H9 (cell line): ENCODE results near the gene SH3BP1. TPM values are rescaled to one million over a fixed set of nuclear protein-coding genes. Genes with fewer than 3 reads are reported as not detected.
"Not testable (repeated sequence)": the region's sequence is repeated elsewhere in the genome, so short reads cannot be mapped to it uniquely, and the experiment has no call there.

ENCODE experiments used
- DNase-seq: peaks from one replicate; pipeline ENCODE4 v3.0.0-alpha.2; 2017
- H2AFZ ChIP-seq: one replicate; pipeline ENCODE4 v1.6.1; 2013; ENCODE audit warnings: mild to moderate bottlenecking, low read length, control low read depth, moderate library complexity
- H2AK5ac ChIP-seq: 2 replicates; pipeline ENCODE4 v1.6.1; 2013; ENCODE audit warnings: low read length, control low read depth, mixed read lengths; ENCODE audit not compliant: insufficient read length
- H2BK120ac ChIP-seq: one replicate; pipeline ENCODE4 v1.6.1; 2013; ENCODE audit warnings: low read depth, mild to moderate bottlenecking, low read length, control low read depth, inconsistent platforms; ENCODE audit not compliant: poor library complexity, severe bottlenecking
- H2BK12ac ChIP-seq: 2 replicates; pipeline ENCODE4 v1.6.1; 2013; ENCODE audit warnings: low read length, control low read depth, mixed read lengths, low read depth; ENCODE audit not compliant: insufficient read length
- H2BK15ac ChIP-seq: 2 replicates; pipeline ENCODE4 v1.6.1; 2013; ENCODE audit warnings: low read depth, low read length, control low read depth
- H2BK20ac ChIP-seq: one replicate; pipeline ENCODE4 v1.6.1; 2013; ENCODE audit warnings: low read depth, mild to moderate bottlenecking, low read length, control low read depth, inconsistent platforms; ENCODE audit not compliant: poor library complexity, severe bottlenecking
- H2BK5ac ChIP-seq: 2 replicates; pipeline ENCODE4 v1.6.1; 2013; ENCODE audit warnings: low read length, control low read depth, mixed read lengths; ENCODE audit not compliant: insufficient read length
- H3K14ac ChIP-seq: 2 replicates; pipeline ENCODE4 v1.6.1; 2013; ENCODE audit warnings: low read length, control low read depth; ENCODE audit not compliant: insufficient read depth
- H3K18ac ChIP-seq: 2 replicates; pipeline ENCODE4 v1.6.1; 2013; ENCODE audit warnings: low read depth, mild to moderate bottlenecking, mixed read lengths, low read length, control low read depth; ENCODE audit not compliant: insufficient read length
- H3K23ac ChIP-seq: 2 replicates; pipeline ENCODE4 v1.6.1; 2013; ENCODE audit warnings: low read length, control low read depth, mixed read lengths, low read depth; ENCODE audit not compliant: insufficient read length
- H3K23me2 ChIP-seq: 2 replicates; pipeline ENCODE4 v1.6.1; 2013; ENCODE audit warnings: low read depth, mild to moderate bottlenecking, mixed read lengths, low read length, control low read depth; ENCODE audit not compliant: insufficient read length, poor library complexity, severe bottlenecking
- H3K27ac ChIP-seq: 2 replicates; pipeline ENCODE4 v1.5.1; 2013; ENCODE audit warnings: low read length, control low read depth, mixed read lengths, low read depth; ENCODE audit not compliant: insufficient read length
- H3K27me3 ChIP-seq: 2 replicates; pipeline ENCODE4 v1.6.1; 2013; ENCODE audit warnings: low read length, control low read depth, inconsistent platforms; ENCODE audit not compliant: insufficient read depth
- H3K4ac ChIP-seq: 2 replicates; pipeline ENCODE4 v1.6.1; 2013; ENCODE audit warnings: low read depth, mild to moderate bottlenecking, control low read depth, inconsistent platforms, low read length, moderate library complexity
- H3K4me1 ChIP-seq: 2 replicates; pipeline ENCODE4 v1.6.1; 2013; ENCODE audit warnings: low read length, control low read depth, inconsistent platforms; ENCODE audit not compliant: insufficient read depth
- H3K4me2 ChIP-seq: 2 replicates; pipeline ENCODE4 v1.6.1; 2013; ENCODE audit warnings: low read length, control low read depth, mixed read lengths; ENCODE audit not compliant: insufficient read length, insufficient read depth
- H3K56ac ChIP-seq: 2 replicates; pipeline ENCODE4 v1.6.1; 2013; ENCODE audit warnings: low read depth, mild to moderate bottlenecking, mixed read lengths, low read length, control low read depth; ENCODE audit not compliant: insufficient read length
- H3K79me1 ChIP-seq: 2 replicates; pipeline ENCODE4 v1.6.1; 2013; ENCODE audit warnings: low read depth, mild to moderate bottlenecking, moderate library complexity, low read length, control low read depth, inconsistent platforms; ENCODE audit not compliant: insufficient read depth, poor library complexity, severe bottlenecking
- H3K79me2 ChIP-seq: 2 replicates; pipeline ENCODE4 v1.6.1; 2013; ENCODE audit warnings: low read length, control low read depth, inconsistent platforms; ENCODE audit not compliant: insufficient read depth
- H3K9ac ChIP-seq: 2 replicates; pipeline ENCODE4 v1.6.1; 2013; ENCODE audit warnings: low read length, control low read depth, mixed read lengths; ENCODE audit not compliant: insufficient read length; ENCODE audit errors: extremely low read depth
- H3K9me3 ChIP-seq: one replicate; pipeline ENCODE4 v1.6.1; 2013; ENCODE audit warnings: low read depth, low read length, inconsistent platforms; ENCODE audit not compliant: control insufficient read depth
- H3T11ph ChIP-seq: one replicate; pipeline ENCODE4 v1.6.1; 2013; ENCODE audit warnings: mild to moderate bottlenecking, low read length, control low read depth, inconsistent platforms
- H4K20me1 ChIP-seq: one replicate; pipeline ENCODE4 v1.6.1; 2013; ENCODE audit not compliant: control insufficient read depth, insufficient read length, insufficient read depth
- H4K5ac ChIP-seq: 2 replicates; pipeline ENCODE4 v1.6.1; 2013; ENCODE audit warnings: low read depth, mild to moderate bottlenecking, mixed read lengths, low read length, control low read depth; ENCODE audit not compliant: insufficient read length
- H4K8ac ChIP-seq: replicated peaks from 2 replicates; pipeline ENCODE4 v1.6.1; 2013; ENCODE audit warnings: low read length, control low read depth, mixed read lengths, low read depth; ENCODE audit not compliant: insufficient read length
- H4K91ac ChIP-seq: 2 replicates; pipeline ENCODE4 v1.6.1; 2013; ENCODE audit warnings: low read depth, mild to moderate bottlenecking, moderate library complexity, mixed read lengths, low read length, control low read depth; ENCODE audit not compliant: insufficient read length
- H3K27ac Mint-ChIP-seq, 3 experiments: 2 replicates in 2 of 3; 3 replicates in 1 of 3; pipeline ENCODE4 v1.8.0; 2020 to 2021; ENCODE audit warnings: mixed read lengths in 3 of 3, mild to moderate bottlenecking in 1 of 3, moderate library complexity in 1 of 3
- H3K27me3 Mint-ChIP-seq: 2 replicates; pipeline ENCODE4 v1.8.0; 2021; ENCODE audit warnings: low read depth, mild to moderate bottlenecking, moderate library complexity, mixed read lengths
- H3K36me3 Mint-ChIP-seq, 3 experiments: 2 replicates in 2 of 3; 3 replicates in 1 of 3; pipeline ENCODE4 v1.8.0; 2020 to 2021; ENCODE audit warnings: low read depth in 3 of 3, mixed read lengths in 3 of 3; ENCODE audit not compliant: insufficient read depth in 1 of 3
- H3K4me1 Mint-ChIP-seq, 2 experiments: 2 replicates each; pipeline ENCODE4 v1.8.0; 2020; ENCODE audit warnings: mixed read lengths in 2 of 2
- H3K4me3 Mint-ChIP-seq, 2 experiments: 2 replicates in 1 of 2; 3 replicates in 1 of 2; pipeline ENCODE4 v1.8.0; 2020 to 2021; ENCODE audit warnings: mild to moderate bottlenecking in 2 of 2, mixed read lengths in 2 of 2, moderate library complexity in 1 of 2
- H3K9me3 Mint-ChIP-seq, 2 experiments: 2 replicates in 1 of 2; 3 replicates in 1 of 2; pipeline ENCODE4 v1.8.0; 2020; ENCODE audit warnings: mild to moderate bottlenecking in 2 of 2, mixed read lengths in 2 of 2, moderate library complexity in 1 of 2
- CTCF ChIP-seq: fragments of 200-600 bp; sonication (generic); conservative IDR thresholded peaks from 3 replicates; pipeline ENCODE4 v1.8.0; 2021; ENCODE audit warnings: antibody characterized with exemption, mild to moderate bottlenecking
- WGBS: extraction: QIAGEN DNeasy Blood & Tissue Kit; methylation state at CpG from one replicate; pipeline ENCODE4 v1.1.7; 2013; ENCODE audit warnings: missing lambda C conversion rate, low lambda C conversion rate, mixed read lengths; ENCODE audit not compliant: insufficient read length; ENCODE audit errors: extremely low coverage; 5-methylcytosine and 5-hydroxymethylcytosine counted together
- total RNA-seq: library from RNA; stranded (reverse); gene quantifications from 2 replicates; pipeline ENCODE4 v1.2.1, GENCODE V29; 2021

SH3BP1 gene
- total RNA-seq, 1 experiment from 2014 or later: 33.6 TPM

DNA sequence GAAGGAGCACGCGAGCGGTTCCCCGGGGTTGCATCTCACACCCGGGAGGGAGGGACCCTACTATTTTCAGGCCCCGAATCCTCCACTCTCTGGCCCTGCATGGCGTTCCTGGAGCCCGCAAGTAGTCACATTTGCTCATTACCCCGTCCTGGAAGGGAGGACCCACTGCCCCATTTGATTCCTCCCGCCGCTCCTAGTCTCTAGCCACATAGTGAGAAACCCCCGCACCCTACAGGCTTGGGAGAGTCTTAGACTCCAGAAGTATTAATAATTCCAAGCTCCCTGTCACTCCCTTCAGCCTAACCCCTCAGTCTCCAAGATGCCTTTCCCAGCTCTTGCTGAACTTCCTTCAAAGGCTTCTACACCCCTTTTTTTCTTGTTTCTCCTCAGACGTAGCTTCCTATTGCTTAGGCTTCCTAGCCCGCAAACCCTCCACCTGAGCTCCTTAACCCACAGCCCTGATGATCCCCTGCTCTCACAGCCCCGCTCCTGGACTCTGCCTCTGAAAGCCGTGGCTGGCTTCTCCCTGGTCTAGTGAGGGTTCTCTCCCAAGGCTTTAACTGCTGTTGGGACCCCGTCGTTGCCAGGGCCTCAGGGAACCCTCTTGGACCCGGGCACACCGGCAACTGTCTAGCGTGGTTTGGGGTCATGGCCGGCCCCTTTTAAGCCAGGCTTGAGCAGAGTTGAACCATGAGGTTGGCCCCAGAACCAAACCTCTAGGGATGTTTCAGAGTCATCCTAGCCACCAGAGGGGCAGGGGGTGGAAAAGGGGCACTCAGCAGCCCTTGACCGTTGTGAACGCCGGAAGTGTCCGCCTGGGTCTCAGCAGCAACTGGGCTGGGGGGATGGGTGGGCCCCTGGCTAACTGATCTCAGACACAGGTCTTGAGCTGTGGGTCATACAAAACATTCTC is 30.0 kb upstream of the SH3BP1 start:
- Histone ChIP-seq H3K27me3 (no peaks in the 10 kb centered on the region), H3K23me2 (peaks cover 10% of the 10 kb centered on the region), H2BK5ac (no peak overlapping the region), H4K20me1 (no peaks in the 10 kb centered on the region), H3K79me1 (peaks cover 3% of the 10 kb centered on the region), H3K18ac (no peak overlapping the region), H4K5ac (no peak overlapping the region), H2BK12ac (no peak overlapping the region), H2BK20ac (no peak overlapping the region), H3K79me2 (no peaks in the 10 kb centered on the region; the same call in 1 of the 2 replicates), H2BK15ac (no peak overlapping the region), H3K9me3 (no peaks in the 10 kb centered on the region), H3K4me1 (no peaks in the 10 kb centered on the region), H3K4ac (no peak overlapping the region), H2AFZ (no peak overlapping the region), H3K4me2 (peak overlapping the region; percentile 90), H3K9ac (peak overlapping the region; percentile 62), H3T11ph (no peak overlapping the region), H3K27ac (no peak overlapping the region), H4K91ac (no peak overlapping the region), H3K23ac (no peak overlapping the region), H2AK5ac (no peak overlapping the region), H4K8ac (no peak overlapping the region), H2BK120ac (no peak overlapping the region), H3K56ac (no peak overlapping the region), H3K14ac (peak overlapping the region; percentile 70; the same call in 1 of the 2 replicates)
- no CpG with 5 or more reads among the region's 26 CpGs for WGBS
- H3K27ac Mint-ChIP-seq: peak overlapping the region; percentile 88 to 93 (median 90); a peak in 6 of 7 replicates
- peaks cover 5% of the 10 kb centered on the region for H3K27me3 Mint-ChIP-seq
- no peaks in the 10 kb centered on the region for H3K9me3 Mint-ChIP-seq
- H3K4me3 Mint-ChIP-seq: peak overlapping the region; percentile 91 to 93
- peaks cover 16 to 17% of the 10 kb centered on the region in 2 experiments for H3K4me1 Mint-ChIP-seq
- no peak for TF ChIP-seq CTCF
- DNase-seq: no peak
- peaks cover 0 to 5% (median 3%) of the 10 kb centered on the region in 3 experiments; a peak in 2 of 7 replicates for H3K36me3 Mint-ChIP-seq

DNA sequence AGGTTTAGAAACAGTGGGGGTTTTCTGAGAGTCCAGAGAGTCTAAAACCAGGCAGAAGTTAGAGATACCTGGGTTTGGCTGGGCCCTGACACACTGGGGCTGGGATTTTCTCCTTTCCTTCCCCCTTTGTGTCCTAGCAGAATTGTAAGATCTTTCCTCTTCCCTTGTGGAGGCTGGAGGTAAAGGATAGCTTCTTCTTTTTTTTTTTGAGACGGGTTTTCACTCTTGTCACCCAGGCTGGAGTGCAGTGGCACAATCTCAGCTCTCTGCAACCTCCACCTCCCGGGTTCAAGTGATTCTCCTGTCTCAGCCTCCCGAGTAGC is 29.4 kb upstream of the SH3BP1 start:
- peak overlapping the region; percentile 90 for H3K4me2 ChIP-seq
- not testable (repeated sequence) for H3K23ac ChIP-seq, H4K91ac ChIP-seq, H2BK12ac ChIP-seq, H2BK15ac ChIP-seq, H3K14ac ChIP-seq, H3K4ac ChIP-seq, H3K27me3 Mint-ChIP-seq, H3T11ph ChIP-seq, DNase-seq, H3K18ac ChIP-seq, H4K8ac ChIP-seq, H3K9ac ChIP-seq, H2AFZ ChIP-seq, H2BK20ac ChIP-seq, H4K5ac ChIP-seq, H3K23me2 ChIP-seq, H3K27ac Mint-ChIP-seq, H3K27ac ChIP-seq, H3K79me1 ChIP-seq, H2BK5ac ChIP-seq, H2BK120ac ChIP-seq, H3K56ac ChIP-seq, H3K4me1 ChIP-seq, H3K9me3 ChIP-seq, H2AK5ac ChIP-seq, H3K9me3 Mint-ChIP-seq, H3K27me3 ChIP-seq, H4K20me1 ChIP-seq, H3K79me2 ChIP-seq, H3K36me3 Mint-ChIP-seq
- H3K4me1 Mint-ChIP-seq: peaks cover 16 to 17% of the 10 kb centered on the region in 2 experiments
- no CpG with 5 or more reads among the region's 3 CpGs for WGBS
- peak overlapping the region; percentile 91 to 93 for H3K4me3 Mint-ChIP-seq
